ENCODE data around the gene UNC79.

- TF ChIP-seq POLR2A (IDR thresholded peaks at IDR 0.05) (no peak), CTCF (IDR thresholded peaks at IDR 0.05) (no peak)
Observed at GRCh38 chr14:93720076-93720815, 289.5 kb downstream of the UNC79 start.

Measured in thyroid gland (tissue), 4 donors.